Measurements from ENCODE around the gene URB1.

The URB1 gene

DNA sequence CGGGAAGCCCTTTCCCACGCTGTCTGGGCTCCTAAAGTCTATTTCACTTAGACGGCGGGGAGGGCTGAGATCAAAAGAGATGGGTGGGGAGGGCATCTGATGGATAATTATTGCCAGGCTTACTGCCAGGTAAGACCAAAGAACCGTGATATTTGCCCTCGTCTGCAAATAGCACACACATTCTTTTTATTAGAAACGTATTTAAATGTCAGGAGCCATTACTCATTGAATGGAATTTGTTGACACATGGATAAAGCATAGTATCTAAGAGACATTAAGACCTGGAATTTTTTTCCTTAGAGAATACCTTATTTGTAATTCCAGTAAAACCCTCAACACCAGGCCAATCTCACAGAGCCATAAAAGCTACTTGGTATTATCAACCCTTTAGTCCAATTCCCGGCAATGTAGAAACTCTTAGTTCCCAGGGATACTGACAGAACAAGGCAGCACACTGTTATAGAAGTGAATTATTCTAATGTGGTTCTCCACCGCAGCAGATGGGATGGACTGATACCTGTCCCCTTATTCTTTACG, 10.6 kb downstream of the URB1 start:
- TF ChIP-seq CTCF (IDR thresholded peaks at IDR 0.05; ENCODE audit: low read depth, low read length): no peak
- Histone ChIP-seq H3K4me3 (ENCODE audit: low read depth, low read length) (no peak overlapping the region), H3K9me3 (ENCODE audit: severe bottlenecking) (no peaks in the 10 kb centered on the region), H3K36me3 (peaks cover 52% of the 10 kb centered on the region), H3K27me3 (ENCODE audit: insufficient read depth, low read depth, severe bottlenecking) (no peaks in the 10 kb centered on the region), H3K27ac (no peak overlapping the region)
- DNase-seq: no peak

DNA sequence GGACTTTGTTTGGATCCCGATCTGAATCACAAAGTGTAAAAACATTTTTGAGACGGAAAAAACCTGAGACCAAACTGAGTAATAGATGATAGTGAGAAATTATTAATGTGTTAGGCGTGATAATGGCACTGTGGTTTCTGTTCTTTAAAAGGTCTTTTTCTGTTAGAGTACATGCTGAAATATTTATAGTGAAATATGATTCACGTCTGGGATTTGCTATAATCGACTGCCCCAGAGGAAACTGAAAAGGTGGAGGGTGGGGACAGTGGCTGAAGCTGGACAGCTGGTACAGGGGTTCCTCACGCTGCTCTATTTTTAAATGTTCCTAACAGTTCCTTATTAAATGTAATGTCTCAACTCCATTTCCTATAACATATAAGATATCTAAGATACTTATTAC, 11.2 kb downstream of the URB1 start:
- Histone ChIP-seq H3K36me3 (peaks cover 52% of the 10 kb centered on the region), H3K27ac (no peak overlapping the region)
- no peak for TF ChIP-seq CTCF (IDR thresholded peaks at IDR 0.05; ENCODE audit: low read depth, low read length)

GRCh38 chr21:32380940-32381339, 11.9 kb downstream of the URB1 start:
- Histone ChIP-seq H3K4me3 (ENCODE audit: low read depth, low read length) (no peak overlapping the region), H3K27me3 (ENCODE audit: insufficient read depth, low read depth, severe bottlenecking) (no peaks in the 10 kb centered on the region), H3K9me3 (ENCODE audit: severe bottlenecking) (no peaks in the 10 kb centered on the region), H3K36me3 (peaks cover 52% of the 10 kb centered on the region), H3K27ac (no peak overlapping the region)
- no peak for DNase-seq
- no peak for TF ChIP-seq CTCF (IDR thresholded peaks at IDR 0.05; ENCODE audit: low read depth, low read length)

More for the DNA sequence above, 11.2 kb downstream of the URB1 start:
- no peak for DNase-seq
- no peaks in the 10 kb centered on the region for H3K9me3 ChIP-seq (ENCODE audit: severe bottlenecking)
- no peaks in the 10 kb centered on the region for H3K27me3 ChIP-seq (ENCODE audit: insufficient read depth, low read depth, severe bottlenecking)
- no peak overlapping the region for H3K4me3 ChIP-seq (ENCODE audit: low read depth, low read length)

DNA sequence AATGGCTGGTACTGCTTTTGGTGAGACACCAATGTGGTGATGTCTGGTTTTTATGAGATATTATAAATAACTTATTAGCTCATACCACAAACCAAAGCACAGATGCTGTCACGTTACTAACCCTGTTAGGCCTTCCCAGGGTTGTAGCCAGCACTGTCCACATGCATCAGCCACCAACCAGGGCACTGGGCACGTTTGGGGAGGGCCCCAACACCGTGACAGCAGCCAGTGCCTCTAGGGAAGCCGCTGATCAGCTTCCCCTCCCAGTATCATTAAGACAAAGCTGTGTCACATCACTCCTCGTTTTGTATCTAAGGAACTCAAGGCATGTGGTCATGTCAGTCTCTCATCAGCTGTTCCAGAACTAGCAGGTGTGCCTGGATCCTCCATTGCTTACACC, 13.9 kb downstream of the URB1 start:
- DNase-seq: no peak
- no peak for TF ChIP-seq CTCF (IDR thresholded peaks at IDR 0.05; ENCODE audit: low read depth, low read length)
- Histone ChIP-seq H3K27me3 (ENCODE audit: insufficient read depth, low read depth, severe bottlenecking) (no peaks in the 10 kb centered on the region), H3K27ac (no peak overlapping the region), H3K9me3 (ENCODE audit: severe bottlenecking) (no peaks in the 10 kb centered on the region), H3K4me3 (ENCODE audit: low read depth, low read length) (no peak overlapping the region), H3K36me3 (peaks cover 45% of the 10 kb centered on the region)

GRCh38 chr21:32377991-32378390, 14.8 kb downstream of the URB1 start:
- DNase-seq: no peak
- H3K27me3 ChIP-seq (ENCODE audit: insufficient read depth, low read depth, severe bottlenecking): no peaks in the 10 kb centered on the region
- H3K9me3 ChIP-seq (ENCODE audit: severe bottlenecking): no peaks in the 10 kb centered on the region
- H3K4me3 ChIP-seq (ENCODE audit: low read depth, low read length): no peak overlapping the region
- H3K36me3 ChIP-seq: peaks cover 41% of the 10 kb centered on the region
- TF ChIP-seq CTCF (IDR thresholded peaks at IDR 0.05; ENCODE audit: low read depth, low read length): no peak
- H3K27ac ChIP-seq: no peak overlapping the region

- no peaks in the 10 kb centered on the region for H3K9me3 ChIP-seq (ENCODE audit: severe bottlenecking)
- no peak overlapping the region for H3K27ac ChIP-seq
- TF ChIP-seq CTCF (IDR thresholded peaks at IDR 0.05; ENCODE audit: low read depth, low read length): no peak
- H3K36me3 ChIP-seq: peaks cover 40% of the 10 kb centered on the region
- H3K27me3 ChIP-seq (ENCODE audit: insufficient read depth, low read depth, severe bottlenecking): no peaks in the 10 kb centered on the region
- DNase-seq: no peak
- no peak overlapping the region for H3K4me3 ChIP-seq (ENCODE audit: low read depth, low read length)
These were observed 15.3 kb downstream of the URB1 start for GRCh38 chr21:32377506-32377905.
